Measurements from ENCODE around the gene KIF18B.

- TF ChIP-seq POLR2A (IDR thresholded peaks at IDR 0.05; ENCODE audit: low read depth, low read length), result no peak
- no peak for TF ChIP-seq CTCF (IDR thresholded peaks at IDR 0.05 in 2 of 3, conservative IDR thresholded peaks at IDR 0.05 in 1 of 3; ENCODE audit: control insufficient read depth in 2 of 3, extremely low read depth in 1 of 3, insufficient read depth in 1 of 3, low read depth in 3 of 3, low read length in 3 of 3)
- TF ChIP-seq POLR2AphosphoS2 (IDR thresholded peaks at IDR 0.05; ENCODE audit: low read depth, low read length), result no peak
- TF ChIP-seq MAX (IDR thresholded peaks at IDR 0.05; ENCODE audit: low read depth, low read length), result no peak
- TF ChIP-seq CHD4 (IDR thresholded peaks at IDR 0.05), result no peak
- TF ChIP-seq ZNF687 (IDR thresholded peaks at IDR 0.05), result no peak
- no peak for TF ChIP-seq EZH2 (IDR thresholded peaks at IDR 0.05; ENCODE audit: borderline replicate concordance, control insufficient read depth, low read depth, low read length)
- TF ChIP-seq CREB1 (IDR thresholded peaks at IDR 0.05; ENCODE audit: low read depth), result no peak
- no peak for TF ChIP-seq FOXM1 (IDR thresholded peaks at IDR 0.05; ENCODE audit: low read depth, low read length)
- no peak for TF ChIP-seq ATF3 (IDR thresholded peaks at IDR 0.05; ENCODE audit: borderline replicate concordance, extremely low read depth, low read depth, low read length)
- TF ChIP-seq SP1 (IDR thresholded peaks at IDR 0.05; ENCODE audit: low read depth, low read length), result no peak
- TF ChIP-seq POLR2AphosphoS5 (IDR thresholded peaks at IDR 0.05; ENCODE audit: low read length), result no peak
- TF ChIP-seq REST (IDR thresholded peaks at IDR 0.05; ENCODE audit: low read depth, low read length), result no peak
These were observed 13.5 kb downstream of the KIF18B start for GRCh38 chr17:44933824-44934744.

Data from GM12878 (cell line).